Stimulated activated CD4-positive, alpha-beta T cell treated with anti-CD3 and anti-CD28 coated beads, Interleukin-15, amount 100 ng/mL, for 24 hours (primary cell): ENCODE measurements around the gene MYADM.

ENCODE experiments used
- DNase-seq: peaks from one replicate; pipeline ENCODE4 v3.0.0-alpha.2; 2020

The MYADM gene

DNA sequence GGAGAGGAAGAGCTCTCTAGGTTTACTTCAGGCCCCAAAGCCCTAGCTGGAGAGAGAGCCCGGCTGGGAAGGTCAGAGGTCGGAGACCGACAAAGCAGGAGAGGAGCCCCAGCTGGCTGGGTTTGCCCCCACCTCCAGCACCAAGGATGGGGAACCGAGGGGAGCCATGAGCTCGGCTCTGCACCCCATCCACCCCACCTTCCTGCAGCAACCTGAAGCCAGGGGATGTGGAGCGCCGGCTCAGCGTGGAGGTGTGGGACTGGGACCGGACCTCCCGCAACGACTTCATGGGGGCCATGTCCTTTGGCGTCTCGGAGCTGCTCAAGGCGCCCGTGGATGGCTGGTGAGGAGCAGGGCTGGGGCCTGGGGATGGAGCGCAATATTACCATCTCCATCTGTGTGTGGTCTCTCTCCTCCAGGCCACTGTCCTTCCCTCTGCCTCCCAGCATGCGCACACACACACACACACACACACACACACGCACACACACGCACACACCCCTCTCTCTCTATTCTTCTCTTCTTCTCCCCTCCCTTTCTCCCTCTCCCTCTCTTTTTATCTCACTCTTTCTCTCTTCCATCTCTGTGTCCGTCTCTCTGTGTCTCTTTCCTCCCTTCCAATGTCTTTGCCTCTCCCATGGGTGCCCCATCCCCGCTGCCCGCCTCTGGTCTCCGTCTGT is 24.8 kb downstream of the MYADM start:
- no peak for DNase-seq

DNA sequence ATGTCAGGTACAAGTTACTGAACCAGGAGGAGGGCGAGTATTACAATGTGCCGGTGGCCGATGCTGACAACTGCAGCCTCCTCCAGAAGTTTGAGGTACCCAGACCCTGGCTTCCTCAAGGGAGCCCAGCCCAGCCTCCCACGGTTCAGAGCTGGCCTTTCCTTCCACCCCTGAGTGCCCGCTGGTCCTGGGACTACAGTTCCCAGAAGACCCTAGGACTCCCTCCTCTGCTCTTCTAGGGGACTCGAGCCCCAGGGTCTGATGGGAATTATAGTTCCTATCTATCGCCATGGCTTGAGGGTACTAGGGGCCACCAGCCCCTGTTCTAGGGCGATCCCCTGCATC is 25.3 kb downstream of the MYADM start:
- no peak for DNase-seq

DNA sequence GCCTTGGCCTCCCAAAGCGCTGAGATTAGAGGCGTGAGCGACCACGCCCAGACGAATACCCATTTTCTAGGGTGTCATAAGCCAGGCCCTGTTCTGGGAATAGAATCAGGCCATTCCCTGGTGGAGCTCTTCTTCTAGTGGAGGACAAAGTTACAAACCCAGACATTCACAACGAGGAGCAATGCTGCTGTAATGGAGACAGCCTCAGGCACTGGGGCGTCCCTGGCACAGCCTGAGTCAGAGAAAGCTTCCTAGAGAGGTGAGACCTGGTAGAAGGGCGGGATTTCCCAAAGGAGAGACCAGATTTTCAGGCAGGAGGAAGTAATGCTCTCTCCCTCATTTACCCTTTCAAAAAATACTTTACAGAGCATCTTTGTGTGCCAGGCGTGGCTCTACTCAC is 27.0 kb downstream of the MYADM start:
- DNase-seq = no peak

DNA sequence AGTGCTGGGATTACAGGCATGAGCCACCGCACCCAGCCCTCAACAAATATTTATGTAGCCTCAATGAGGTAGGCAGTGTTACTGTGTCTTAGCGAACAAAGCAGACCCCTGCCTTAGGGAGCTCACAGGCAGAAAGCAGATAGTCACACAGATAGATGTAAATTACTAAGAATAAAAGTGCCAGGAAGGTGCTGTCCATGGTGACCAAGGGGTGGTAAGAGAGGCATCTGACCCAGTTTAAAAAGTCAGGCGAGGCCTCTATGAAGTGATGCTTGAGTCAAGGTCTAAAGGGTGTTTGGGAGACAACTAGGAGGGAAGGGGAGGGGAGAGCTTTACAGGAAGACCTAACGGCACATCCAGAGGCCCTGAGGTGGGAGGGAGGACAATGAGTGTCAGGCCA is 29.0 kb downstream of the MYADM start:
- DNase-seq = no peak

DNA sequence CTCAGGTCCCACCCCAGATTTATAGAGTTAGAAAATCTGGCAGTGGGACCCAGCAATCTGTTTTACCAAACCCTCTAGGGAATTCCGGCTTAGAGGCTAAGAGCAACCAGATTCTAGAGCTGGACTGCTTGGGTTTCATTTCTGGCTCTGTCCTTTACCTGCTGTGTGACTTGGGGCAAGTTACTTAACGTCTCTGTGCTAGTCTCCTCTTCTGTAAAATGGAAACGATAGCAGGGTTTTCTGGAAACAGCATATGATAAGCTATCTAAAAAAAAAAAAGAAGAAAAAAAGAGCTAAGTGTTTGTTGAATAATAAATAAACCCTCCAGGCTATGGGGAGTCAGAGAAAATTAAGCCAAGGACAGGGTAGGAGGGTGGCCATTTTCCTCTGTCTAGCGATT is 29.8 kb downstream of the MYADM start:
- DNase-seq = no peak

DNA sequence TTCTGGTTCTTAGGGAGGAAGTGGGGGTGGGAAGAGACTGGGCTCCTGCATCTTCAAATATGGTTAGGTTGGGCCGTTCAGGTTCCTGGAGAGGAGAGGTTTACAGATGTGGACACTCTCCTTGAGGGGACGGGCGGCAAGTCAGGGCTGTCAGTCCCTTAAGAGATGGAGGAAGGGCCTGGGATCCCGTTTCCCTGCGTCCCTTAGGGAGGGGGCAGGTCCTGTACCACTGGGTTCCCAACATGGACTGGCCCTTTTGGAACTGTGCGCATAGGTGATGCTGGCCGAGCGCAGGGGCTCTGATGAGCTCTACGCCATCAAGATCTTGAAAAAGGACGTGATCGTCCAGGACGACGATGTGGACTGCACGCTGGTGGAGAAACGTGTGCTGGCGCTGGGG is 30.5 kb downstream of the MYADM start:
- DNase-seq = no peak

DNA sequence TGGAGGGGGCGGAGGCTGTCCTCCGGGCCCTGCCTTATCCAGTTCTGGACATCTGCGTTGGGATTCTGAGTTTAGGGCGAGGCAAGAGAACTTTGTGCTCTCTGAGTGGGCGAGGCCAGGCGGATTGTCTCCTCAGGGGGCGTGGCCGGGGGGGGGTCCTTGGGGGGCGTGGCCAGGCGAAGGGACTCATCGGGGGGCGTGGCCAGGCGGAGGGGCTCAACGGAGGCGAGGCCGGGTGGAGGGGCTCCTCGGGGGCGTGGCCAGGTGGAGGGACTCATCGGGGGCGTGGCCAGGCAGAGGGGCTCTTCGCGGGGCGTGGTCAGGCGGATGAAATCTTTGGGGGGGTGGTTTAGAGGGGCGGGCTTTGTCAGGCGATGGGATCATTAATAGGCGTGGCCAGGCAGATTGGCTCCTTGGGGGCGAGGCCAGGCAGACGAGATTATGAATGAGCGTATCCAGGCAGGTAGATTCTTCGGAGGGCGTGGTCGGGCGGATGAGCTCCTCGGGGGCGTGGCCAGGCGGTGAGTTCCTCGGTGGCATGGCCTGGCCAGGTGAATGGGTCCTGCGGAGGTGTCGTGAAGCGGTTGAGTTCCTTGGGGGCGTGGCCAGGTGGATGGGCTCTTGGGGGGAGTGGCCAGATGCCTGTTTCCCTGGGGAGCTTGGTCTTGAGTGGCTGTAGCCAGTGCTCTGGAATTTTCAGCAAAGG is 31.1 kb downstream of the MYADM start:
- no peak for DNase-seq

DNA sequence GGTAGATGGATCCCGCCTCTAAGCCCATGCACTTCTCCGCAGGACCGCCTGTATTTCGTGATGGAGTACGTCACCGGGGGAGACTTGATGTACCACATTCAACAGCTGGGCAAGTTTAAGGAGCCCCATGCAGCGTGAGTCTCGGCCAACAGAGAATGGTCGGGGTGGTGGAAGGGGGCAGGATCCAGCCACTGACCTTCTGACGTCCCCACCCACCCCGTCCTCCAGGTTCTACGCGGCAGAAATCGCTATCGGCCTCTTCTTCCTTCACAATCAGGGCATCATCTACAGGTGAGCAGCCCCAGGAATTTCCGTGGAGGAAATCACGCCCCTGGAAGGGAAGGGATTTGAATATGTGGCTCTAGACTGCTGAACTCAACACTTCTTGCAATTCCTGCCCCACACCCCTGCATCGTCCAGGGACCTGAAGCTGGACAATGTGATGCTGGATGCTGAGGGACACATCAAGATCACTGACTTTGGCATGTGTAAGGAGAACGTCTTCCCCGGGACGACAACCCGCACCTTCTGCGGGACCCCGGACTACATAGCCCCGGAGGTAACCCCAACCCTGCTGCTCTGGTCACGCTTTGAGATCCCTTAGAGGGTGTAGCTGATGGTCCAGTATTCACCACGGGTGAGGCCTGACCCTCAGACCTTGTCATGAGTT is 32.6 kb downstream of the MYADM start:
- DNase-seq = no peak

DNA sequence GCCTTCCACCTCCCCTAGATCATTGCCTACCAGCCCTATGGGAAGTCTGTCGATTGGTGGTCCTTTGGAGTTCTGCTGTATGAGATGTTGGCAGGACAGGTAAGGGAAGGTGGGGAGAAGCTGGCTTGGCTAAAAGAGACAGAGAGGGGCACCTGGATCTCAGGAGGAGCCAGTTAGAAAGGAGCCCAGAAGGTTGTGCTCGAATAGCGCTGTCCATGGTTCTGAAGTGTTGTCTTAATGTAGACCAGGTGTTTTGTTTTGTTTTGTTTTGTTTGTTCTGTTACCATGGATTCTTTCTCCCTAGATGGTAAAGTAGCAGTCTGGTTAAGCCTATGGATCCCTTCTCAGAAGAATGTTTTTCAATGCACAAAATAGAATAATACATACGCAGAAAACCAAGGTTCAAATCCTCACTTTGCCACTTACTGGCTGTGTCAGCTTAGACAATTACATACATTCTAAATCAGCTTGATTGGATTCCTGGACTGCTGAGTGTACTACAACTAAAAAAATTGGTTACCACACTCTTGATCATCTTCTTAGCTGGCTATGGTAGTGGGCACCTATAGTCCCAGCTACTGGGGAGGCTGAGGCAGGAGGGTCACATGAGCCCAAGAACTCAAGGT is 35.5 kb downstream of the MYADM start:
- no peak for DNase-seq

DNA sequence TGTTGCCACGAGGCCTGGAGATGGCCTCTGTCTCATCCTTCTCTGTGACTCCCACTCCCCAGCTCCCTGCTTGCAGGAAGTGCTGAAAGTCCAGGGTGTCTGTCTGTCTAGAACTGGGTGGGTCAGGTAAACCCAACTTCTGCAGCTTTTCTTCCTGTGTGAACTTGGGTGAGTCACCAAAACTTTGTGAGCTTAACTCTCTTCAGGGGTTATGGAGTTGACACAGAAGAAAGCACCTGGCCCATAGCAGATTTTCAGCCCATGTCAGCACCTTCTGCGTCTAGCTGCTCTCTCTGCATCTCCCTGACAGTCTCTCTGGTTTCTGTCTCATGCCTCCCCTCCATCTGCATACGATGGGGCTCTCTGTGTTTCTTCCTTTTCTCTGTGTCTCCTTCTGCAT is 37.2 kb downstream of the MYADM start:
- DNase-seq = no peak

DNA sequence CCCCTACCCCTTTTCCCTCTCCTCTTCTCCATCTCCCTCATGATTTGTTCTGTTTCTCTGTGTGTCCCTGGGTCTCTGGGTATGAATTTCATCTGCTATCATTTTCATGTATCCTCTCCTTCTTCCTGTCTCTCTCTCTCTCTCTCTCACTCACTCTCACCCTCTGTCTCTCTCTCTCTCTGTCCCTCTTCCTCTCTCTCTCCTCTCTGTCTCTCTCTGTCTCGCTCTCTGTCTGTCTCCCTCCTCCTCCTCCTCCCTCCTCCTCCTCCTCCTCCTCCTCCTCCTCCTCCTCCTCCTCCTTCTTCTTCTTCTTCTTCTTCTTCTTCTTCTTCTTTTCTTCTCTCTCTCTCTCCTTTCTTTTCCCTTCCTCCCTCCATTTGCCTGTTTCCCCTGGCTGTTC is 38.1 kb downstream of the MYADM start:
- DNase-seq = no peak

DNA sequence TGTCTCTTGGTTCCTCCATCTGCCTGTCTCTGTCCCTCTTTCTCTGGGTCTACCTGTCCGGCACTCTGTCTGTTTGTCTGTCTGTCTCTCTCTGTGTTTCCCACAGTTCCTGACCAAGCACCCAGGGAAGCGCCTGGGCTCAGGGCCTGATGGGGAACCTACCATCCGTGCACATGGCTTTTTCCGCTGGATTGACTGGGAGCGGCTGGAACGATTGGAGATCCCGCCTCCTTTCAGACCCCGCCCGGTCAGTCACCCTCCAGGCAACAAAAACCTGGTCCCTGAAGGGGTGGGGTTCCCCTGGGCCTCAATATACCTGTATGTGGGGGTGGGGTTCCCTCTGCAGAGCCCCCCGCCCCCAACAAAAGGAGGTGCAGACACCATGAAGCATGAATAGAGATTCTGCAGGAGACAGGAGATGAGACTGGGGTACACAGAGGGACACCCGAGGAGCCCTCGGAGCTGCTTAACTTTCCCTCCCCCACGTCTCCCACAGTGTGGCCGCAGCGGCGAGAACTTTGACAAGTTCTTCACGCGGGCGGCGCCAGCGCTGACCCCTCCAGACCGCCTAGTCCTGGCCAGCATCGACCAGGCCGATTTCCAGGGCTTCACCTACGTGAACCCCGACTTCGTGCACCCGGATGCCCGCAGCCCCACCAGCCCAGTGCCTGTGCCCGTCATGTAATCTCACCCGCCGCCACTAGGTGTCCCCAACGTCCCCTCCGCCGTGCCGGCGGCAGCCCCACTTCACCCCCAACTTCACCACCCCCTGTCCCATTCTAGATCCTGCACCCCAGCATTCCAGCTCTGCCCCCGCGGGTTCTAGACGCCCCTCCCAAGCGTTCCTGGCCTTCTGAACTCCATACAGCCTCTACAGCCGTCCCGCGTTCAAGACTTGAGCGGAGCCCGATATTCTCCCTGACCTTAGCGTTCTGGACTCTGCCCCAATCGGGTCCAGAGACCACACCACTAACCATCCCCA is 38.8 kb downstream of the MYADM start:
- peak; percentile 80 for DNase-seq

DNA sequence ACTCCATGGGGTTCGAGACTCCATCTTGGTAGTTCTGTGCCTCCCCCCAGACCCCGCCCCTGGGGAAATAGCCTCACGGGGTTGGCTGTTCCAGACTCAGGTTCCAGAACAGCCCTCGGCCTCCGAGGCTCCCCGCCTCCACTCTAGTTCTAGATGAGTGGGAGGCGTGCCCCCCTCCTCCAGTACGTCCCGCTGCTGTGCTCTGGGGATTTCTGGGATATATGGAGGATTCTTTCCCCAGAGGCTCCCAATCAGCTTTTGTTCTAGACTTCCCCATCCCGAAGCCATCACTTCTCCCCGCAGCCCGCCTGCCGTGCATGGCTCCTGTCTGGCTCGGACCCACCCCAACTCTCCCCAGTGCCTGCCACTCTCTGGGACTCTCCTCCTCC is 39.5 kb downstream of the MYADM start:
- DNase-seq = no peak

DNA sequence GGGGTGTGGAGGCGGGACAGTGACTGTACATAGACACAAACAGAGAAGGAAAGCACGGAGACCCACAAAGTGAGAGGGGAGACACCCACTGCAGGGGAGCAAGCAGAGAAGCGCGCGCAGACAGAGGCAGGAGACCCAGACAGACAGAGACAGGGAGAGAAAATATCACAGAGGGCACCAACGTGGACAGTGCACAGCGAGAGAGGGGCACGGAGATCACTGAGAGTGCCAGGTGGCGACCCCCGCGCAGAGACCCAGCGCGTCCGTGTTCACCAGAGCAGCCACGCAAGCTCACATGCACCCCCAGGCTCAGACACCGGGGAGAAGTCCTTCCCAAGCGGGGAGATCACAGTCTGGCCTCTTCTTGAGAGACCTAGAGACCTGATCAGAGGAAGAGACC is 40.0 kb downstream of the MYADM start:
- DNase-seq = peak; percentile 5

DNA sequence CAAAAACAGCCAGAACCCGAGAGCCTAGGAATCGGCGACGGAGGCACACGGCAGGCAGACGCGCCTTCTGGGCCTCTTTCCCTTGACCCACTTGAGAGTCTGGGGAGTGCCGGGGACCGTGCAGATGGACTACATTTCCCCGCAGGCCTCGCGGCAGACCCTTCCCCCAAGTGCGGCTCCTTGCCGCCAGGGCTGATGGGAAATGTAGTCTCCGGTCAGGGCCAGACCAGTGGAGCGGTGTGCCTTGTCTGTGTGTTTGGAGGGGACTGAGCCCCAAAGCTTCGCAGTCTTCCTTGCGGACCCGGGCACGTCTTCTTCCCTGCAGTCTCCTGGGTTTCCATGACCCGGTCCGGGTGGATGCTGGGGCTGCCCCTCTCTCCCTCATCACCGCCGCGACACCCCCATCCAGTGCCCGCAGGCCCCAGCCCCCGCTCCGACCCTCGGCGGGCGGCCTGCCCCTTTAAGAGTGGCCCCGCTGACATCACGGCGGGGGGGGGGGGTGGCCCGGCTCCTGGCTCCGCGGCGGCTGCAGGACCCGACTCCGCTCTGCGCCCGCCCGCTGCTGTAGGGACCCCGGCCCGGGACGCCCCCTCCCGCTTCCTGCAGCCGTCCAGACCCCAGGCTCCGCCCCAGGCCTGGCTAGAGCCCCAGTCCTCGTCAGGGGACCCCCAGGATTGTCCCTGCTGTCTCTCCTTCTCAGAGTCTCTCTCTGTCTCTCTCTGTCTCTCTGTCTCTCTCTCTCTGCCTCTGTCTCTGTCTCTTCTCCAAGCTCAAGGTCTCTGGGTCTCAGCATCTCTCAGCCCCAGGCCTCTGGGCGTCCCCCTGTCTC is 40.6 kb downstream of the MYADM start:
- peak; percentile 76 for DNase-seq

DNA sequence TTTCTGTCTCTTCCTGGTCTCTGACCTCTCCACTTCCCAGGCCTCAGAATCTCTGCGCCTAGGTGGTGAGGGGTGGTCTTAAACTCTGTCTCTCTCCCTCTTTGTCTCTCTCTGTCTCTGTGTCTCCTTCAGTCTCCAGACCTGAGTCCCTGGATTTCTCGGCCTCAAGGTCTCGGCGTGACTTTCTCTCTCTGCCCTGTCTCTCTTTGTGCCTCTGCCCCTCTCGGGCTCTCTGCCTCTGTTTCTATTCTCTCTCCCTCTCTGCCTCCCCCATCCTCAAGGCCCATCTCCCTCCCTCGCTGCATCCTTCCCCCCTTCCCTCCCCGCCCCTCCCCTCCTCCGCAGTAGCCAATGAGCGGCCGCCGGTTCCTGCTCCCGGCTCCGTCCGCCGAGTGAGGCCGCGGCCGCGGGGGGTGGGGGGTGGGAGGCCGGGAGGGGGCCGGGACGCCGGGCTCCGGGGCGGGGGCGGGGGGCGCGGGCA is 41.3 kb downstream of the MYADM start, which contains the start of gene CACNG7:
TSS of gene CACNG7 (plus strand) at position 344 of the 481 bp plus-strand sequence. CDS start 3,554 bp downstream, outside the sequence.
- DNase-seq = no peak

DNA sequence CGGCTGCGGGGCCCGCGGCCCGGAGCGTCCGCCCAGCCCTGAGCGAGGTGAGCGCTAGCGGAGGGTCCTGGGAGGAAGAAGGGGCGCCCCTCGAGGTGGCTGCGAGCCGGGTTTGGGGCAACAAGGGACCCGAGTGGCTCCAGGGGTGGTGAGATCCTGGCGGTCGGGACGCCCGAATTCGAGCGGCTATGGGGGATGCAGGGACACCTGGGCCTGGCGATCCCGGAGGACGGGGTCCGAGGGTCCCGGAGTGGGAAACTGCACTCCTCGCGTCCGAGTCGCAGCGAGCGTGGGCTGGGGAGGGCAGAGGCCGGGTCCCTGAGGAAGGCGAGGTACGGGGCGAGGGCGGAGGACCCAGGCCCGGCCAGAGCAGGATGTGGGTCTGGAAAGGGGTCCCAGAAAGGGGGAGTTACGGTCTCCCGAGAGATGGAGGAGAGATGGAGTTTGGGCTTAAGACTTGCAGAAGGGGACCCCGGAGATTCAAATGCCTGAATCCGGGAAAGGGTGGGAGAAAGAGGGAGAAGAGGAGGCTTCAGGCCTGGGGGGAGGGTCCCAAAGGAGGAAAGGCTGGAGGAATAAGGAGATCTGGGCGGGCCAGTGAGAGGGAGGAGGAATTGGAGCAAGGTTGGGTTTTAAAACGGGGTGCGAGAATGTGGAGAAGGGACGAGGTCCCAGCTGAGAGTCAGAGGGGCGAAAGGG is 41.9 kb downstream of the MYADM start:
- DNase-seq = no peak

DNA sequence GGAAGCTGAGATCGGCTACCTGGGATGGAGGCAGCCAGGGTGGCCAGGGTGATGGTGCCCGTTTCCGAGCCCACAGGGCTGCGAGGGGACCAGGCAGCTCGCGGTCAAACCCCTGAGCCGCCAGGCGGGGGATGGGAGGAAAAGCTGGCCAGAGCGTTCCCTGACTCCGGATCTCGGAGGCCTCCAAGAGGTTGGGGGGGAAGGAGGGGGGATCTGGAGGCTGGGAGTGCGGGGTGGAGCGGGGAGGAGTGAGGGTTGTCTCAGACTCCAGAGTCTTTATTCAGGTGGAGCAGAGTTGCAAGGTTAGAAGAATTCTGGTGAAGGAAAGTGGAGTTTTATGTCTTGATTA is 42.5 kb downstream of the MYADM start:
- no peak for DNase-seq

DNA sequence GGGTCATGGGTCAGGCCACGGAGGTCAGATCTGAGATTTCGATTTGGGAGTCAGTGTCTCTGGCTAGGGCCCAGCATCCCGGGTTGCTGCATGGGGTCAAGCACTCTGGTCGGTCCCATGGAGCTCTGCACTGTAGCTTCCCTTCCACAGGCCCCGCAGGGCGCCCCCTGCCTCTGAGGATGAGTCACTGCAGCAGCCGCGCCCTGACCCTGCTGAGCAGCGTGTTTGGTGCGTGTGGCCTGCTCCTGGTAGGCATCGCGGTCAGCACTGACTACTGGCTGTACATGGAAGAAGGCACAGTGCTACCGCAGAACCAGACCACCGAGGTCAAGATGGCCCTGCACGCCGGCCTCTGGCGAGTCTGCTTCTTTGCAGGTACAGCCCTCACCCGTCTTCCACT is 45.0 kb downstream of the MYADM start:
- peak; percentile 27 for DNase-seq

DNA sequence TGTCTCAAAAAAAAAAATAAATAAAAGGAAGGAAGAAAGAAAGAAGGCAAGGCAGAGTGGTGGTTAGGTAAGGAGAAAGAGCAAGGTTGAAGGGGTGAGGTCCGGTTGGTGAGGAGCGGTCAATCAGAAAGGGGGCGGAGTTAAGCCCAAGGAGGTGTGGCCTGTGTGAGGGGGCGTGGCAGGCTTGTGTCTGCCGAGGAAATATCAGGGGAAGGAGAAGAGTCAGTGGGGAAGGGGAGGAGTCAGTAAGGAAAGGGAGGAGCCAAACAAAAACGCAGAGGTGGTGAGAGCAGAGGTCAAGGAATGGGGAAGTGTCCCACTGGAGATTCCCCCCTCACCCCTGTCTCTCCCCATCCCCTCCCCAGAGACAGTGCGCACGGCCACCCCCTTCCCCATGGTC is 47.3 kb downstream of the MYADM start:
- no peak for DNase-seq

DNA sequence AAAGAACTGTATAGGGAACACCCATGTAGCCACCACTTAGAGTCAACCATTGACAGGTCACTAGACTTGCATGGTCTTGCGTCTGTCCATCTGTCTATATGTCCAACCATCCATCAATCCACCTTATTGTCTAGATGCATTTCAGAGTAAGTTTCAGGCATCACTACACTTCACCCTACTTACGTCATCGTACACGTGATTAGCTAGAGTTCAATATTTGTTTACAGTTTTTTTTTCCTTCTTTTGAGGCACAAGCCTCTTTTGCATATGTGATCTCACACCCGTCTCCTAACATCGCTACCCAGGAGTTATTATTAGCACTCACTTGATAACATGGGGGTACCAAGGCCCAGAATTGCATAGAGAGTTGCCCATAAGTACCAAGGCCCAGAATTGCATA is 48.3 kb downstream of the MYADM start:
- DNase-seq = no peak
